ENCODE results near the gene SLC35D3.

DNA sequence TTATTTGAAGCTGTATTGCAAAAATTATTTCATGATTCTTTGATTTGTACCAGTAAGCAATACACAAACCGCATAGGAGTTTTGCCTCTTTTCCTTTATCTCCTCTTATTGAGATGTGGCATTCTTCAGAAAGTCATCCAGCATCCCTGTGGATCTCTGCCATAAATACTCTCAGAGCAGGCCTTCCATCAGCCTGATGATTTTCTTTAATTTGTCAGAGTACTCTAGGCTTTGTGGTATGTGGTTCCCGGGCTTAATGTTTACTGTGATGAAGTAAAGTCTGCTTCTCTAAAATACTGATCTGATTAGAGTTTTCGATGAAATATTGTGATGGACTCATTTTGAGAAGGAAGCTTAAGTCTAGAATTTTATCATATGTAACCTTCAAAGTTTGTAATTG lies 31.1 kb upstream of the SLC35D3 start:
- TF ChIP-seq, protein P1, sequence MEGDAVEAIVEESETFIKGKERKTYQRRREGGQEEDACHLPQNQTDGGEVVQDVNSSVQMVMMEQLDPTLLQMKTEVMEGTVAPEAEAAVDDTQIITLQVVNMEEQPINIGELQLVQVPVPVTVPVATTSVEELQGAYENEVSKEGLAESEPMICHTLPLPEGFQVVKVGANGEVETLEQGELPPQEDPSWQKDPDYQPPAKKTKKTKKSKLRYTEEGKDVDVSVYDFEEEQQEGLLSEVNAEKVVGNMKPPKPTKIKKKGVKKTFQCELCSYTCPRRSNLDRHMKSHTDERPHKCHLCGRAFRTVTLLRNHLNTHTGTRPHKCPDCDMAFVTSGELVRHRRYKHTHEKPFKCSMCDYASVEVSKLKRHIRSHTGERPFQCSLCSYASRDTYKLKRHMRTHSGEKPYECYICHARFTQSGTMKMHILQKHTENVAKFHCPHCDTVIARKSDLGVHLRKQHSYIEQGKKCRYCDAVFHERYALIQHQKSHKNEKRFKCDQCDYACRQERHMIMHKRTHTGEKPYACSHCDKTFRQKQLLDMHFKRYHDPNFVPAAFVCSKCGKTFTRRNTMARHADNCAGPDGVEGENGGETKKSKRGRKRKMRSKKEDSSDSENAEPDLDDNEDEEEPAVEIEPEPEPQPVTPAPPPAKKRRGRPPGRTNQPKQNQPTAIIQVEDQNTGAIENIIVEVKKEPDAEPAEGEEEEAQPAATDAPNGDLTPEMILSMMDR (conservative IDR thresholded peaks at IDR 0.05 in 1 of 2, IDR thresholded peaks at IDR 0.05 in 1 of 2; ENCODE audit: low read depth in 1 of 2, low read length in 2 of 2): no peak
- TF ChIP-seq EZH2 (IDR thresholded peaks at IDR 0.05; ENCODE audit: low read length, missing control alignments): no peak

Measured in fibroblast of lung (primary cell).